Measurements from ENCODE around the gene AUP1.

Gene AUP1

GRCh38 chr2:74566754-74567085 lies 37.2 kb upstream of the AUP1 start:
- TF ChIP-seq POLR2AphosphoS5 (IDR thresholded peaks at IDR 0.05; ENCODE audit: low read depth, low read length) (no peak), REST (IDR thresholded peaks at IDR 0.05; ENCODE audit: insufficient read depth in 1 of 2, low read depth in 2 of 2, low read length in 2 of 2) (no peak), FOXP2 (optimal IDR thresholded peaks at IDR 0.05; ENCODE audit: borderline replicate concordance, extremely low read depth, extremely low read length, insufficient read depth) (no peak), SIN3A (IDR thresholded peaks at IDR 0.05; ENCODE audit: borderline replicate concordance, insufficient read depth, low read length) (no peak), TAF1 (IDR thresholded peaks at IDR 0.05; ENCODE audit: borderline replicate concordance, insufficient read depth, low read length) (no peak)

GRCh38 chr2:74566076-74566753 lies 36.7 kb upstream of the AUP1 start:
- TF ChIP-seq POLR2AphosphoS5 (IDR thresholded peaks at IDR 0.05; ENCODE audit: low read depth, low read length) (no peak), REST (IDR thresholded peaks at IDR 0.05; ENCODE audit: insufficient read depth in 1 of 2, low read depth in 2 of 2, low read length in 2 of 2) (no peak), FOXP2 (optimal IDR thresholded peaks at IDR 0.05; ENCODE audit: borderline replicate concordance, extremely low read depth, extremely low read length, insufficient read depth) (no peak), TAF1 (IDR thresholded peaks at IDR 0.05; ENCODE audit: borderline replicate concordance, insufficient read depth, low read length) (no peak), SIN3A (IDR thresholded peaks at IDR 0.05; ENCODE audit: borderline replicate concordance, insufficient read depth, low read length) (no peak)

- TF ChIP-seq TAF1 (IDR thresholded peaks at IDR 0.05; ENCODE audit: borderline replicate concordance, insufficient read depth, low read length) = no peak
- TF ChIP-seq FOXP2 (optimal IDR thresholded peaks at IDR 0.05; ENCODE audit: borderline replicate concordance, extremely low read depth, extremely low read length, insufficient read depth) = no peak
- TF ChIP-seq SIN3A (IDR thresholded peaks at IDR 0.05; ENCODE audit: borderline replicate concordance, insufficient read depth, low read length) = no peak
- no peak for TF ChIP-seq REST (IDR thresholded peaks at IDR 0.05; ENCODE audit: insufficient read depth in 1 of 2, low read depth in 2 of 2, low read length in 2 of 2)
- TF ChIP-seq POLR2AphosphoS5 (IDR thresholded peaks at IDR 0.05; ENCODE audit: low read depth, low read length) = no peak
Observed at GRCh38 chr2:74564222-74564621, 34.7 kb upstream of the AUP1 start.

- TF ChIP-seq REST (IDR thresholded peaks at IDR 0.05; ENCODE audit: insufficient read depth in 1 of 2, low read depth in 2 of 2, low read length in 2 of 2) (no peak), SIN3A (IDR thresholded peaks at IDR 0.05; ENCODE audit: borderline replicate concordance, insufficient read depth, low read length) (no peak), POLR2AphosphoS5 (IDR thresholded peaks at IDR 0.05; ENCODE audit: low read depth, low read length) (no peak), FOXP2 (optimal IDR thresholded peaks at IDR 0.05; ENCODE audit: borderline replicate concordance, extremely low read depth, extremely low read length, insufficient read depth) (no peak), TAF1 (IDR thresholded peaks at IDR 0.05; ENCODE audit: borderline replicate concordance, insufficient read depth, low read length) (no peak)
Observed at GRCh38 chr2:74562126-74562775, 32.7 kb upstream of the AUP1 start.
